ENCODE data around the gene EXOG. TPM values are rescaled to one million over a fixed set of nuclear protein-coding genes. Genes with fewer than 3 reads are reported as not detected.

EXOG gene
- total RNA-seq, 1 experiment from 2014 or later: 16.2 TPM

- DNase-seq: no peak
- ChIA-PET CTCF (no interaction called here), POLR2A (no interaction called here)
- Mint-ChIP-seq H3K9me3 (ENCODE audit: unreplicated experiment) (no peaks in the 10 kb centered on the region), H3K36me3 (ENCODE audit: insufficient read depth, unreplicated experiment) (no peaks in the 10 kb centered on the region), H3K4me1 (ENCODE audit: low read depth, unreplicated experiment) (no peaks in the 10 kb centered on the region), H3K4me3 (ENCODE audit: unreplicated experiment) (no peak overlapping the region), H3K27me3 (ENCODE audit: insufficient read depth, unreplicated experiment) (no peaks in the 10 kb centered on the region), H3K27ac (ENCODE audit: unreplicated experiment) (no peak overlapping the region)
- TF ChIP-seq CTCF (IDR thresholded peaks at IDR 0.05; ENCODE audit: insufficient read depth in 1 of 2, low read depth in 1 of 2, low read length in 1 of 2, severe bottlenecking in 1 of 2, unreplicated experiment in 1 of 2): no peak
- no peak overlapping the region for H3K4me3 ChIP-seq (ENCODE audit: low read depth, low read length)
- no peaks in the 10 kb centered on the region for H3K27me3 ChIP-seq (replicated peaks; ENCODE audit: control insufficient read depth, insufficient read depth, low read length)
- H3K4me1 ChIP-seq: no peaks in the 10 kb centered on the region
- no TSS peak for BruUV-seq (replicated peaks)
- intact Hi-C loops (cut with micrococcal nuclease; ENCODE audit: unreplicated experiment): no loop called here
- H3K9me3 ChIP-seq: no peaks in the 10 kb centered on the region
- no peaks in the 10 kb centered on the region for H3K36me3 ChIP-seq (ENCODE audit: control insufficient read depth, insufficient read depth, low read length)
Observed at GRCh38 chr3:38536671-38537070, 40.5 kb downstream of the EXOG start.

- POLR2A ChIA-PET: no interaction called here
- DNase-seq: no peak
- BruUV-seq (replicated peaks): no TSS peak
- no peaks in the 10 kb centered on the region for H3K36me3 ChIP-seq (ENCODE audit: control insufficient read depth, insufficient read depth, low read length)
- Mint-ChIP-seq H3K27ac (ENCODE audit: unreplicated experiment) (no peak overlapping the region), H3K27me3 (ENCODE audit: insufficient read depth, unreplicated experiment) (no peaks in the 10 kb centered on the region), H3K4me1 (ENCODE audit: low read depth, unreplicated experiment) (no peaks in the 10 kb centered on the region), H3K36me3 (ENCODE audit: insufficient read depth, unreplicated experiment) (no peaks in the 10 kb centered on the region), H3K9me3 (ENCODE audit: unreplicated experiment) (no peaks in the 10 kb centered on the region), H3K4me3 (ENCODE audit: unreplicated experiment) (no peak overlapping the region)
- TF ChIP-seq CTCF (IDR thresholded peaks at IDR 0.05; ENCODE audit: insufficient read depth in 1 of 2, low read depth in 1 of 2, low read length in 1 of 2, severe bottlenecking in 1 of 2, unreplicated experiment in 1 of 2): no peak
- no peak overlapping the region for H3K4me3 ChIP-seq (ENCODE audit: low read depth, low read length)
- no peaks in the 10 kb centered on the region for H3K27me3 ChIP-seq (replicated peaks; ENCODE audit: control insufficient read depth, insufficient read depth, low read length)
- no peaks in the 10 kb centered on the region for H3K9me3 ChIP-seq
- CTCF ChIA-PET: no interaction called here
- no peaks in the 10 kb centered on the region for H3K4me1 ChIP-seq
- intact Hi-C loops (cut with micrococcal nuclease; ENCODE audit: unreplicated experiment): no loop called here
Observed at GRCh38 chr3:38538773-38539353, 42.7 kb downstream of the EXOG start.

- CTCF ChIA-PET: no interaction called here
- Histone ChIP-seq H3K4me3 (ENCODE audit: low read depth, low read length) (no peak overlapping the region), H3K4me1 (no peaks in the 10 kb centered on the region), H3K27me3 (replicated peaks; ENCODE audit: control insufficient read depth, insufficient read depth, low read length) (no peaks in the 10 kb centered on the region), H3K36me3 (ENCODE audit: control insufficient read depth, insufficient read depth, low read length) (no peaks in the 10 kb centered on the region), H3K9me3 (no peaks in the 10 kb centered on the region)
- no peak for TF ChIP-seq CTCF (IDR thresholded peaks at IDR 0.05; ENCODE audit: insufficient read depth in 1 of 2, low read depth in 1 of 2, low read length in 1 of 2, severe bottlenecking in 1 of 2, unreplicated experiment in 1 of 2)
- intact Hi-C loops (cut with micrococcal nuclease; ENCODE audit: unreplicated experiment): no loop called here
- DNase-seq: no peak
- Mint-ChIP-seq H3K4me1 (ENCODE audit: low read depth, unreplicated experiment) (no peaks in the 10 kb centered on the region), H3K9me3 (ENCODE audit: unreplicated experiment) (no peaks in the 10 kb centered on the region), H3K27ac (ENCODE audit: unreplicated experiment) (no peak overlapping the region), H3K27me3 (ENCODE audit: insufficient read depth, unreplicated experiment) (peaks cover 11% of the 10 kb centered on the region), H3K36me3 (ENCODE audit: insufficient read depth, unreplicated experiment) (no peaks in the 10 kb centered on the region), H3K4me3 (ENCODE audit: unreplicated experiment) (no peak overlapping the region)
- no TSS peak for BruUV-seq (replicated peaks)
- POLR2A ChIA-PET: no interaction called here
Observed at GRCh38 chr3:38541806-38542205, 45.7 kb downstream of the EXOG start.
